Osteocyte (in vitro differentiated cells): Measurements from ENCODE around the gene TMEM179. TPM values are rescaled to one million over a fixed set of nuclear protein-coding genes. Genes with fewer than 3 reads are reported as not detected.
A peak's percentile ranks its signal among the peaks of the same experiment; 100 is the strongest.

Experiments used
- DNase-seq: peaks from one replicate; pipeline ENCODE4 v3.0.0; 2021; ENCODE audit warnings: mixed read lengths; ENCODE audit not compliant: unreplicated experiment; ENCODE audit errors: extremely low spot score
- H3K27ac Mint-ChIP-seq: one replicate; pipeline ENCODE4 v1.8.0; 2021; ENCODE audit warnings: mild to moderate bottlenecking, mixed read lengths; ENCODE audit not compliant: unreplicated experiment
- H3K27me3 Mint-ChIP-seq: one replicate; pipeline ENCODE4 v1.8.0; 2021; ENCODE audit warnings: mixed read lengths; ENCODE audit not compliant: unreplicated experiment
- H3K36me3 Mint-ChIP-seq: one replicate; pipeline ENCODE4 v1.8.0; 2021; ENCODE audit warnings: mixed read lengths; ENCODE audit not compliant: unreplicated experiment
- H3K4me1 Mint-ChIP-seq: one replicate; pipeline ENCODE4 v1.8.0; 2021; ENCODE audit warnings: mixed read lengths; ENCODE audit not compliant: unreplicated experiment
- H3K4me3 Mint-ChIP-seq: one replicate; pipeline ENCODE4 v1.8.0; 2021; ENCODE audit warnings: mild to moderate bottlenecking, moderate library complexity, mixed read lengths; ENCODE audit not compliant: unreplicated experiment
- H3K9me3 Mint-ChIP-seq: one replicate; pipeline ENCODE4 v1.8.0; 2021; ENCODE audit warnings: mixed read lengths; ENCODE audit not compliant: unreplicated experiment
- total RNA-seq: library from RNA; stranded (reverse); gene quantifications from 2 replicates; pipeline ENCODE4 v1.2.1, GENCODE V29; 2021
- TF ChIP-seq, protein P1 (sequence below): fragments of 200-600 bp; sonication (generic); IDR thresholded peaks from 2 replicates; pipeline ENCODE4 v1.5.0; 2021; ENCODE audit warnings: antibody characterized with exemption, mild to moderate bottlenecking, moderate library complexity

Gene TMEM179
- total RNA-seq, 1 donor from 2014 or later, result not detected

GRCh38 chr14:104563742-104564615, 40.6 kb downstream of the TMEM179 start:
- Mint-ChIP-seq H3K4me1 (peaks cover 2% of the 10 kb centered on the region), H3K36me3 (no peaks in the 10 kb centered on the region), H3K27me3 (peaks cover 9% of the 10 kb centered on the region), H3K4me3 (no peak overlapping the region), H3K9me3 (no peaks in the 10 kb centered on the region), H3K27ac (no peak overlapping the region)
- TF ChIP-seq, protein P1, sequence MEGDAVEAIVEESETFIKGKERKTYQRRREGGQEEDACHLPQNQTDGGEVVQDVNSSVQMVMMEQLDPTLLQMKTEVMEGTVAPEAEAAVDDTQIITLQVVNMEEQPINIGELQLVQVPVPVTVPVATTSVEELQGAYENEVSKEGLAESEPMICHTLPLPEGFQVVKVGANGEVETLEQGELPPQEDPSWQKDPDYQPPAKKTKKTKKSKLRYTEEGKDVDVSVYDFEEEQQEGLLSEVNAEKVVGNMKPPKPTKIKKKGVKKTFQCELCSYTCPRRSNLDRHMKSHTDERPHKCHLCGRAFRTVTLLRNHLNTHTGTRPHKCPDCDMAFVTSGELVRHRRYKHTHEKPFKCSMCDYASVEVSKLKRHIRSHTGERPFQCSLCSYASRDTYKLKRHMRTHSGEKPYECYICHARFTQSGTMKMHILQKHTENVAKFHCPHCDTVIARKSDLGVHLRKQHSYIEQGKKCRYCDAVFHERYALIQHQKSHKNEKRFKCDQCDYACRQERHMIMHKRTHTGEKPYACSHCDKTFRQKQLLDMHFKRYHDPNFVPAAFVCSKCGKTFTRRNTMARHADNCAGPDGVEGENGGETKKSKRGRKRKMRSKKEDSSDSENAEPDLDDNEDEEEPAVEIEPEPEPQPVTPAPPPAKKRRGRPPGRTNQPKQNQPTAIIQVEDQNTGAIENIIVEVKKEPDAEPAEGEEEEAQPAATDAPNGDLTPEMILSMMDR, result peak; percentile 88
- no peak for DNase-seq

DNA sequence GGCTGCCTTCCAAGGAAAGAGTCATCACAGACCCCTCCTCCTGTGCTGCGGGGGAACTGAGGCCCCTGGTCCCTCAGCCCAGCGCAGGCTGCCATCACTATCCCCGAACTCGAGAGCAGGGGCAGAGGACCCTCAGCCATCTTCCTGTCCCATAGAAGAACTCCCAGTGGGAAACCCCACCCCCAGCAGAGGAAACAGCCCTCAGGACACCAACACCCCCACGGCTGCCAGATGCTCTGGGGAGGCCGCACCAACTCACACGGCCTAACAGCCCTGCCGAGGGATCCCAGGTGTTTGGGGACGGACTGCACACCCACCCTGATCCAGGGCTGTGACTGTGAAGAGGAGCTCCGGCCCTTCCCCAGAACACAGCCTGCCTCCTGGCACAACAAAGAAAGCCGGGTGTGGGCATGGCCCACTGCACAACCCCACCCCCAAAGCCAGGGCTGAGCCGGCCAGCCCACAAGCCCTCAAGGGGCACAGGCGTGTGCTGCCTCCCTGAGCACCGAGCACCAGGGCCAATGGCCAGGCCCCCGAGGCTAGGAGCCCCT, 41.3 kb downstream of the TMEM179 start:
- Mint-ChIP-seq H3K9me3 (no peaks in the 10 kb centered on the region), H3K4me1 (peaks cover 2% of the 10 kb centered on the region), H3K27ac (no peak overlapping the region), H3K4me3 (no peak overlapping the region), H3K36me3 (no peaks in the 10 kb centered on the region), H3K27me3 (peaks cover 9% of the 10 kb centered on the region)
- TF ChIP-seq, protein P1, result no peak
- DNase-seq, result no peak

- H3K36me3 Mint-ChIP-seq, result no peaks in the 10 kb centered on the region
- no peaks in the 10 kb centered on the region for H3K9me3 Mint-ChIP-seq
- no peak for DNase-seq
- TF ChIP-seq, protein P1, result no peak
- peaks cover 2% of the 10 kb centered on the region for H3K4me1 Mint-ChIP-seq
- H3K27me3 Mint-ChIP-seq, result peaks cover 9% of the 10 kb centered on the region
- no peak overlapping the region for H3K27ac Mint-ChIP-seq
- no peak overlapping the region for H3K4me3 Mint-ChIP-seq
These were observed 42.0 kb downstream of the TMEM179 start for GRCh38 chr14:104562606-104563005.

GRCh38 chr14:104561632-104562495, 42.7 kb downstream of the TMEM179 start:
- Mint-ChIP-seq H3K27me3 (peaks cover 9% of the 10 kb centered on the region), H3K27ac (no peak overlapping the region), H3K4me1 (peaks cover 2% of the 10 kb centered on the region), H3K36me3 (no peaks in the 10 kb centered on the region), H3K4me3 (no peak overlapping the region), H3K9me3 (no peaks in the 10 kb centered on the region)
- DNase-seq, result no peak
- TF ChIP-seq, protein P1, result no peak
